Testis (tissue), 3 donors: ENCODE measurements around the gene KIF26B. TPM values are rescaled to one million over a fixed set of nuclear protein-coding genes. Genes with fewer than 3 reads are reported as not detected.

Source experiments
- DNase-seq: peaks from one replicate; pipeline ENCODE4 v3.0.0-alpha.2; 2019
- H3K27ac ChIP-seq, 2 donors: fragments of 200-600 bp; sonication (generic); one replicate each; pipeline ENCODE4 v1.5.1; 2019
- H3K27me3 ChIP-seq: fragments of 200-600 bp; sonication (generic); one replicate; pipeline ENCODE4 v1.5.1; 2019
- H3K36me3 ChIP-seq: fragments of 200-600 bp; sonication (generic); one replicate; pipeline ENCODE4 v1.5.1; 2017; ENCODE audit warnings: low read depth; ENCODE audit errors: missing control alignments
- H3K4me1 ChIP-seq: fragments of 200-600 bp; sonication (generic); one replicate; pipeline ENCODE4 v1.5.1; 2019
- H3K4me3 ChIP-seq, 2 donors: fragments of 200-600 bp; sonication (generic); one replicate each; pipeline ENCODE4 v1.5.1; 2017 to 2019
- H3K9me3 ChIP-seq: fragments of 200-600 bp; sonication (generic); one replicate; pipeline ENCODE4 v1.5.1; 2017
- POLR2A ChIP-seq: fragments of 450-650 bp; IDR thresholded peaks from one replicate; pipeline ENCODE4 v1.6.1; 2017; ENCODE audit warnings: antibody characterized with exemption, mild to moderate bottlenecking, moderate library complexity
- WGBS, 2 donors: methylation state at CpG; one replicate each; pipeline ENCODE4 v1.1.5; 2018; 5-methylcytosine and 5-hydroxymethylcytosine counted together
- intact Hi-C: fragments of 100-400 bp; cut with DNase I; formaldehyde crosslinking; loops from one replicate; pipeline ENCODE4 v1.15.1; 2023; ENCODE audit warnings: low total_unique reads
- polyA plus RNA-seq: library from polyadenylated mRNA; stranded (reverse); fragments of 350-450 nt; fragmentation: Illumina TruSeq; extraction: RNeasy Lipid Tissue Mini Kit (QIAGEN cat#74804); gene quantifications from one replicate; pipeline ENCODE4 v1.2.3, GENCODE V29; 2014; ENCODE audit warnings: low read depth, low replicate concordance; ENCODE audit not compliant: insufficient read depth
- total RNA-seq, 2 donors: library from RNA; depleted of rRNA; stranded (reverse); fragments of >200 nt; gene quantifications; one replicate each; pipeline ENCODE4 v1.2.3, GENCODE V29; 2016
- TF ChIP-seq, protein P1 (sequence below), 3 experiments: fragments of 450-650 bp in 2 of 3; fragments of 200-600 bp in 1 of 3; sonication (generic) in 1 of 3; IDR thresholded peaks; one replicate each; pipeline ENCODE4 v1.5.1; 2016 to 2019; ENCODE audit warnings: antibody characterized with exemption in 3 of 3, mild to moderate bottlenecking in 2 of 3, moderate library complexity in 1 of 3

KIF26B gene
- total and polyA plus RNA-seq, 3 donors from 2014 or later, result 3.0 to 4.8 (median 3.1) TPM

DNA sequence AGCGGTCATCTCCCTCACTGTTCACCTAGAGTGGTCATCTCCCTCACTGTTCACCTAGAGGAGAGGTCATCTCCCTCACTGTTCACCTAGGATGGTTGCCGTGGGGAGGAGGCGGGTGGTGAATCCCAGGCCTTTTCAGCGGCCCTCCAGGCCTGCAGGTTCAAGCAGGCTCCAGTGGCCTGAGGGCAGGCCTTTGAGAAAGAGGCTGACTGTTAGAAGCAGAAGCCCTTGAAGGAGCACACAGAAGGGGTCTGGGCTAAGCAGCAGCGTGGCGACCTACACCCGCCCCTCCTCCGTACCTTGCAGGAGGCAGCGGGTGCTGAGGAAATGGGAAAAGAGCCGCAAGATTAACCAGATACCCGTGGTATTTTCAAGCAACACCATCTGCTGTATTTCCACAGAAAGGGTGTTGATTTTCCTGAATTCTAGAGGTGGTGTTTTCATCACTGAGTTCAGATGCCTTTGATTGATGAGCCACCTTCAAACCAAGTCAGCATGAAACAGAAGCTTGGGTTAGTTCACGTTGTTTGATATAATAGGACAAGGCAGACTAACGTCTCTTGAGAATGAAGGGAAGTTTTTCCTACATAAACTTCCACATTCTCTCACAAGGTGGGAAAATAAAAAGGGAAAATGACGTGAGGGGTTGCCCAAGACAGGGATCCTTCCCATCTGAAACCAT is 289.5 kb downstream of the KIF26B start:
- Histone ChIP-seq H3K4me3 (no peak overlapping the region), H3K9me3 (no peaks in the 10 kb centered on the region), H3K27me3 (no peaks in the 10 kb centered on the region), H3K27ac (no peak overlapping the region), H3K4me1 (no peaks in the 10 kb centered on the region), H3K36me3 (no peaks in the 10 kb centered on the region)
- DNase-seq, result no peak
- intact Hi-C loops, result no loop called here
- no peak for TF ChIP-seq POLR2A
- TF ChIP-seq, protein P1, sequence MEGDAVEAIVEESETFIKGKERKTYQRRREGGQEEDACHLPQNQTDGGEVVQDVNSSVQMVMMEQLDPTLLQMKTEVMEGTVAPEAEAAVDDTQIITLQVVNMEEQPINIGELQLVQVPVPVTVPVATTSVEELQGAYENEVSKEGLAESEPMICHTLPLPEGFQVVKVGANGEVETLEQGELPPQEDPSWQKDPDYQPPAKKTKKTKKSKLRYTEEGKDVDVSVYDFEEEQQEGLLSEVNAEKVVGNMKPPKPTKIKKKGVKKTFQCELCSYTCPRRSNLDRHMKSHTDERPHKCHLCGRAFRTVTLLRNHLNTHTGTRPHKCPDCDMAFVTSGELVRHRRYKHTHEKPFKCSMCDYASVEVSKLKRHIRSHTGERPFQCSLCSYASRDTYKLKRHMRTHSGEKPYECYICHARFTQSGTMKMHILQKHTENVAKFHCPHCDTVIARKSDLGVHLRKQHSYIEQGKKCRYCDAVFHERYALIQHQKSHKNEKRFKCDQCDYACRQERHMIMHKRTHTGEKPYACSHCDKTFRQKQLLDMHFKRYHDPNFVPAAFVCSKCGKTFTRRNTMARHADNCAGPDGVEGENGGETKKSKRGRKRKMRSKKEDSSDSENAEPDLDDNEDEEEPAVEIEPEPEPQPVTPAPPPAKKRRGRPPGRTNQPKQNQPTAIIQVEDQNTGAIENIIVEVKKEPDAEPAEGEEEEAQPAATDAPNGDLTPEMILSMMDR (IDR thresholded peaks at IDR 0.05), result no peak
- 76 to 82% methylated on average over 12 to 13 of the region's 14 CpGs for WGBS, 2 donors

DNA sequence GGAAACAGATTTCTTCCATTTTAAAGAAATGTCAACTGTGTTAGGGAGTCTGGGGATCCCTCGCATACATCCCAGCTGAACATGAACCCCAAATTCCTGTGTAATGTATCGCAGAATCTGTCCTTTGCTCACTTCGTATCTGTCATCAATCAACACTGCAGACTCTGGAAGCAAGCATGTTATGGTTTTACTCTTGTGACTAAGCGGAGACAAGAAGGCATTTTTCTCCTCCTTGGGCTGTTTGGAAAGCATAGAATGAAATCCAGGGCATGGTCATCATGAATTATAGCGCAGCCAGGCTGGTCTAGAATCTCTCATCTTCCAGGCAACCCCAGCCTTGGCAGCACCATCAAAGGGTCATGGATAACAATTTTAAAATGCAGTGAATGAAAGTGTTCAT is 290.2 kb downstream of the KIF26B start:
- Histone ChIP-seq H3K4me3 (no peak overlapping the region), H3K4me1 (no peaks in the 10 kb centered on the region), H3K36me3 (no peaks in the 10 kb centered on the region), H3K27me3 (no peaks in the 10 kb centered on the region), H3K27ac (no peak overlapping the region), H3K9me3 (no peaks in the 10 kb centered on the region)
- intact Hi-C loops, result no loop called here
- TF ChIP-seq, protein P1 (IDR thresholded peaks at IDR 0.05), result no peak
- WGBS, 2 donors, result 90 to 92% methylated on average over 5 of the region's 5 CpGs
- DNase-seq, result no peak

DNA sequence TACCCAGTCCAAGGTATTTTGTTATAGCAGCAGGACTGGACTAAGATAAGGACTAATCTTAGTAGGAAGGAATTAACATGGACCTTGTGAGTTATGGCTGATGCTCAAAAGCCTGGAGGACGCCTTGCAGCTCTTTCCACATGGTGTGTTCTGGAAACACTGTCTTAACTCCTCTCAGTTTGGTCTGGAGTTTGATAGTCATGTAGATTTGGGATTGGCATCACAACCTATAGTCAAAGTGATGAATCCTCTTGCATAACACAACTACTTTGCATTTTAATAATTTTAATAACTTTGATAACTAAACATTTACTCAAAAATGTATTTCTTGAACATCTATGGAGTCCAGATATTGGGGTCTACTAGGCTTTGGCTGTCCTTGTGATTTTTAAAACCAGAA is 293.7 kb downstream of the KIF26B start:
- DNase-seq, result no peak
- H3K36me3 ChIP-seq, result no peaks in the 10 kb centered on the region
- no peak overlapping the region for H3K4me3 ChIP-seq
- no peak for TF ChIP-seq POLR2A
- TF ChIP-seq, protein P1 (IDR thresholded peaks at IDR 0.05), result no peak
- no peaks in the 10 kb centered on the region for H3K27me3 ChIP-seq
- no peaks in the 10 kb centered on the region for H3K4me1 ChIP-seq
- no peaks in the 10 kb centered on the region for H3K9me3 ChIP-seq
- 71 to 79% methylated on average over 1 of the region's 1 CpG for WGBS, 2 donors
- intact Hi-C loops, result no loop called here
- H3K27ac ChIP-seq, result no peak overlapping the region

DNA sequence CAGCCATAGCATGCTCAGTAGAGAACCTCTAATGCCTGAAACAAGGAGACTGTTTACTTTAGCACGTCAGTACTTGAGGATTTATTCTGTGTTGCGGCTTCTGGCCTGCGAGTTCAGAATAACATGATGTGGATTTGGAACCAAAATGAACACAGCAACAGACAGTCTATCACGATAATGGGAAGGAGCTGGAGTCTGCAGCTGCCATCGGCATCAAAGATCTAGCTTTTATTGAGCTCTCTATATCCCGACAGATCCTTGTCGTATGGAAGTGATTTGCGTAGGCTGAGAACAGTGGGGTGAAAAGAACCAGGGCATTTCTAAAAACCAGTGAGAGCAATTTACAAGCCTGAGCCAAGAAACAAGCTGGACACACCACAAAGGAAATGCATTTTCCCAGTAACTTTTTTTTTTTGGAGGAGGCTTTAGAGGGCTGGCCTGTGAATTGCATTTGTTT is 294.2 kb downstream of the KIF26B start:
- WGBS, 2 donors, result 50 to 63% methylated on average over 8 of the region's 8 CpGs
- Histone ChIP-seq H3K27me3 (no peaks in the 10 kb centered on the region), H3K4me3 (no peak overlapping the region), H3K4me1 (no peaks in the 10 kb centered on the region), H3K27ac (no peak overlapping the region), H3K36me3 (no peaks in the 10 kb centered on the region), H3K9me3 (no peaks in the 10 kb centered on the region)
- DNase-seq, result no peak
- intact Hi-C loops, result no loop called here
- TF ChIP-seq, protein P1 (IDR thresholded peaks at IDR 0.05), result no peak
- TF ChIP-seq POLR2A, result no peak

DNA sequence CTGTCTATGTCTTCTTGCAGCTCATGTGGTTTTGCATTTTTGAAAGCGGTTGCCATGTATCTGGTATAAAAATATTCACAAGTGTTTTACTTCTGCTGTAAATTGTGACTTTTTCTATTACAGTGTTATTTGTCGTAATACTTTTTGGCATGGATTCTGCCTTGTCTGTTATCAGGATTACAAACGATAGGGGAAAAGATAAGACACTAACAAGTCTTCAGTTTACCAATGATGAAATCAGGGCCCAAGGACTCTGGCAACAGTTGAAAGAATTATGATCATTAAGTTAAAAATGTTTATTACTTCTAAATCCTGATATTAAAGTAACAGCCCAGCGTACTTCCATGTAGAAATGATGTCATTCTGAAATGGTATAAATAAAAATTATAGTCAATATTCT is 298.8 kb downstream of the KIF26B start:
- intact Hi-C loops, result no loop called here
- DNase-seq, result no peak
- 73 to 85% methylated on average over 4 of the region's 4 CpGs for WGBS, 2 donors

More for the DNA sequence above, 298.8 kb downstream of the KIF26B start:
- Histone ChIP-seq H3K27me3 (no peaks in the 10 kb centered on the region), H3K4me1 (no peaks in the 10 kb centered on the region), H3K4me3 (no peak overlapping the region), H3K36me3 (no peaks in the 10 kb centered on the region), H3K9me3 (no peaks in the 10 kb centered on the region), H3K27ac (no peak overlapping the region)
- TF ChIP-seq POLR2A, result no peak
- TF ChIP-seq, protein P1 (IDR thresholded peaks at IDR 0.05), result no peak
